T-helper 2 cell (primary cell): ENCODE results near the gene EFCAB13.
A peak's percentile ranks its signal among the peaks of the same experiment; 100 is the strongest.
"Not testable (repeated sequence)": the region's sequence is repeated elsewhere in the genome, so short reads cannot be mapped to it uniquely, and the experiment has no call there.

Experiments
- DNase-seq, 5 experiments: peaks; one replicate each; pipeline versions ENCODE4 v3.0.0 to v3.0.0-alpha.2; 2012 to 2022

EFCAB13 gene

DNA sequence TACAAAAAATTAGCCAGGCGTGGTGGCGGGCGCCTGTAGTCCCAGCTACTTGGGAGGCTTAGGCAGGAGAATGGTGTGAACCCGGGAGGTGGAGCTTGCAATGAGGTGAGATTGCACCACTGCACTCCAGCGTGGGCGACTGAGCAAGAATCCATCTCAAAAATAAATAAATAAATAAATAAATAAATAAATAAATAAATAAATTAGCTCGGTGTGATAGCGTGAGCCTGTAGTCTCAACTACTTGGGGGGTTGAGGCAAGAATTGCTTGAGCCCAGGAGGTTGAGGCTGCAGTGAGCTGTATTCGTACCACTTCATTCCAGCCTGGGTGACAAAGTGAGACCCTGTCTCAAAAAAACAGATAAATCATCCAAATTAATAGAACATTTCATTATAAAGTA is 108.5 kb downstream of the EFCAB13 start:
- not testable (repeated sequence) for DNase-seq

DNA sequence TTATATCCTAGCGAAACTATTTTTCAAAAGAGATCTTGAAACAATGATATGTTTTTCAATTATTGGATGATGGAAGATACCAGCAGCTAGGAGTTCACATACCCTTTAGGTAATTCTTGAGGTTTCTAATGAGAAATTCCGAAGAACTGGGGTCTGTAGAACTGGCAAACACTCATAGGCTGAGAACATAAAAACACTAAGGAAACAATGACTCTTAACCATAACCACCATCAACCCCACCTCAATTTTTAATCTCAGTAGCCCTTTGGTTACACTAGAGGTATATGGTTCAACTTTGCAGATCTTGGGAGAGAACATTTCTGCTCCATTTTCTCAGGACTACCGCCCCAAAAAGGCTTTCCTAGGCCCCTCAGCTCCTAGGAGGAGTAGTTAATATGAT is 141.4 kb downstream of the EFCAB13 start:
- peak in 1 of 5 experiments; percentile 16 for DNase-seq

DNA sequence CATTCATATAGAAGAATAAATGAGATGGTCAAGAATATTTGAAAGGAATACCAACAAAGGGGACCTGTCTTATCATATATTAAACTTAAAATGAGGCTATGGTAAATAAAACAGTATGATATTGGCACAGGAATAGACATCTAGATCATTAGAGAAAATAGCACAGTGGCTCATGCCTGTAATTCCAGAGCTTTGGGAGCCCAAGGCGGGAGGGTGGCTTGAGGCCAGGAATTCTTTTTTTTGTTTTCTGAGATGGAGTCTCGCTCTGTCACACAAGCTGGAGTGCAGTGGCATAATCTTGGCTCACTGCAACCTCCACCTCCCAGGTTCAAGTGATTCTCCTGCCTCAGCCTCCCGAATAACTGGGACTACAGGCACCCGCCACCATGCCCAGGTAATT is 143.2 kb downstream of the EFCAB13 start:
- DNase-seq: not testable (repeated sequence)

DNA sequence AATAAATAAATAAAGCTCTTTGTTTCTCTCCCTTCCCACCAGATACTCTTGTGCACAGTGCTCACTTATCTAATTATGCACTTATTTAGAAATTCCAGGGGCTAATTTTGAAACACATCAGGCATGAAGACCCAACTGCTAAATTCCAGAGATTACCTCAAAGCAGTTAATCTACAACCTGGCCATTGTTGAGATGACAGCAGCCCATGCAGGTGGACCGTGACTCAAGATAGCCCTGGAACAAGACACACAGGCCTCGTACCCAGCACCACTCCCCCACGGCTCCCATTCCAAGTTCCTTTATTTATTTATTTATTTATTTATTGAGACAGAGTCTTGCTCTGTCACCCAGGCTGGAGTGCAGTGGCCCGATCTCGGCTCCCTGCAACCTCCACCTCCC is 147.1 kb downstream of the EFCAB13 start:
- DNase-seq: no peak

DNA sequence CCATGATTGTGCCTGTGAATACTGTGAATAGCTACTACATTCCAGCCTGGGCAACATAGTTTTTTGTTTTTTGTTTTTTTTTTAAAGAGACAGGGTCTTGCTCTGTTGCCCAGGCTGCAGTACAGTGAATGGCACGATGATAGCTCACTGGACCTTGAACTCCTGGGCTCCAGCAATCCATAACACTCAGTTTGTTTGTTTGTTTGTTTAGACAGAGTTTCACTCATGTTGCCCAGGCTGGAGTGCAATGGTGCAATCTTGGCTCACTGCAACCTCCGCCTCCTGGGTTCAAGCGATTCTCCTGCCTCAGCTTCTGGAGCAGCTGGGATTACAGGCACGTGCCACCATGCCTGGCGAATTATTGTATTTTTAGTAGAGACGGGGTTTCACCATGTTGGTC is 148.3 kb downstream of the EFCAB13 start:
- not testable (repeated sequence) for DNase-seq
